GM21367 (cell line): ENCODE results near the gene AKAP1.
"Not testable (repeated sequence)": the region's sequence is repeated elsewhere in the genome, so short reads cannot be mapped to it uniquely, and the experiment has no call there.

Experiments used
- ATAC-seq: cut with Tn5 transposase; IDR thresholded peaks from one replicate; pipeline ENCODE4 v1.9.1; 2021; ENCODE audit not compliant: unreplicated experiment

The AKAP1 gene

DNA sequence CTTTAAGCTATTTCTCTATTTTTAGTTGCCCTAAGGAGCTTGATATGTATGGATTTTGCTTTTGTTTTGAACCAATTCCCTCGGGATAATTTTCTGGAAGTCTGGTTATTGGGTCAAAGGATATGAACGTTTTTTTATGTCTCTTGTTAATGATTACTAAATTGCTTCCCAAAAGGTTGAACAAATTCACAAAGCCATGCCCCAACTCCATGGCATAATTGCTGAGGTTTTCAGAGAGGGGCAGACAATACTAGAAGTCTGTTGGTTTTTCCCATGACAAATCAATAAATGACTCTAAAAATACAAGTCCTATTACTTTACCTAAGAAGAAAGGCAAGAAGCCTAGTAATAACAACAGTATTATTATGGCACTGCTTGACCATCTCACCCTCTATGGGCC lies 11.4 kb upstream of the AKAP1 start:
- no peak for ATAC-seq

DNA sequence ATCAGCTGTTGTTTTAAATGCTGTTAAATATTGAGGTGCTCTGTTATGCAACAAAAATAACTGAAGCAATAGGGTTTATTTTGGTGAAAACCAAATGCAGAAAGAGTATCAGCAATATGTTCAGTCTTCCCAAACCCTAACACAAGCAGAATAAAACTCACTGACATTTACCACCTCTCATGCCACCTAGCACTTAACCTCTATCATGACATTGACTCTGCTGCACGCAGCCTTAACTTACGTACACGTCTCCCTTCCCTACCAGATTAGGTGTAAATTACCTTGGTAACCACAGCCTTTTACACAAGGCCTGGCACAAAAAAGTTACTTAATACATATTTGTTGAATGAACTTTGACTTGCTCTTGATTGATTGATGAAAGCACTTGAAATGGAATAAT lies 9.9 kb upstream of the AKAP1 start:
- no peak for ATAC-seq

DNA sequence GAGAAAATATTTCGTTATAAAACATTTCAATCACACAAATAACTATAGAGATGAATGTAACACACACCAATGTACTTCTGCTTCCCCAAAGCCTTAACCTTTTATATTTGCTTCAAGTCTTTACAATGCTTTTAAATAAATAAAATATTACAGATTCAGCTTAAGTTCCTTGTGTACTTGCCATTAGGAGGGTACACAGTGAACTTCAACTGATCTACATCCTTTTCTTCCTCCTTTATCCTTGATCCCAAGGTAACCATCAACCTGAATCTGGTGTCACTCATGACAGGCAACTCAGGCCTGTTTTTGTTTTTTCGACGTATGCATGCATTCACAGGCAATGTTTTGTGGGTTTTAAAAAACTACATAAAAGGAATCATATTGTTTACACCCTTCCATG lies 9.3 kb upstream of the AKAP1 start:
- no peak for ATAC-seq

DNA sequence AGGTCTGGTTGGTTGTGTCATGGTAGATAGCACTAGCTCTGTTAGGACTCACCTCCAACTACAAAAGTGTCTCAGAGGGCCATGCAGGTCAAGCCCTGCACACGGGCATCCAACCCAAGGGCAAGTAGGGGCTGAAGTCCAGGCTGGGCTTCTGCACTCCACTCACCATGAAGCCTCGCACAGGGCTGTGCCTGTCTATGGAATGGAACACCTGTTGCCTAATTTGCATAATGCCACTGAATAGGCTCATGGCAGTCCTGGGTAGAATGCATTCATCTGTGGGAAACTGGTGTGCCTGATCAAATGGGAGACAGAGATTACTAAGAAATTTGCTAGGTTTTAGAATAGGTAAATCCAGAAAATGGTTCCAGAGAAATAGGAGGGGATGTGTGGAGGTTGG lies 8.0 kb upstream of the AKAP1 start:
- no peak for ATAC-seq

DNA sequence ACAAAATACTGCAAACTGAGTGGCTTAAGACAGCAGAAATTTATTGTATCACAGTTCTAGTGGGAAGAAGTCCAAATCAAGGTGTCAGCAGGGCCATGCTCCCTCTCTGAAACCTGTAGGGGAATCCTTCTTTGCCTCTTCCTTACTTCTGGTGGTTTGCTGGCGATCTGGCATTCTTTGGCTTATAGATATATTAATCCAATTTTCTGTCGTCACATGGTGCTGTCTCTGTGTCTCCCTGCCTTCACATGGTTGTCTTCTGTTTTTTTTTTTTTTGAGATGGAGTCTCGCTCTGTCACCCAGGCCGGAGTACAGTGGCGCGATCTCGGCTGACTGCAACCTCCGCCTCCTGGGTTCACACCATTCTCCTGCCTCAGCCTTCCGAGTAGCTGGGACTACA lies 6.8 kb upstream of the AKAP1 start:
- ATAC-seq, result no peak

DNA sequence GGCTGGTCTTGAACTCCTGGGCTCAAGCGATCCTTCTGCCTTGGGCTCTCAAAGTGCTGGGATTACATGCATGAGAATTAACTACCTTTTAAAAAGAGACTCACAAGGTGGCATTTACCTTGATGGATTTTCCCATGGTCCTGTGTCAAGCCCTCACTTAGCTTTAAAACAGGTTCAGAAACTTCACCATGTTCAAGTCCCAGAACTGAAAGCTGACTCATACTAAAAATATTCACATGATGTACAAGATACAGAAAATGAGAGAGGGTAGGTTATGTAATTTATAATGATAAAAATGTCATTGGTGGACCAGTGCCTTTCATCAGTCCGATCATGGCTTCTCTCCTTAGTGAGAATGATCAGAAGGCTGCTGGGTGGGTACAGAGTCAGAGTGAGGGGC lies 4.3 kb upstream of the AKAP1 start:
- no peak for ATAC-seq

DNA sequence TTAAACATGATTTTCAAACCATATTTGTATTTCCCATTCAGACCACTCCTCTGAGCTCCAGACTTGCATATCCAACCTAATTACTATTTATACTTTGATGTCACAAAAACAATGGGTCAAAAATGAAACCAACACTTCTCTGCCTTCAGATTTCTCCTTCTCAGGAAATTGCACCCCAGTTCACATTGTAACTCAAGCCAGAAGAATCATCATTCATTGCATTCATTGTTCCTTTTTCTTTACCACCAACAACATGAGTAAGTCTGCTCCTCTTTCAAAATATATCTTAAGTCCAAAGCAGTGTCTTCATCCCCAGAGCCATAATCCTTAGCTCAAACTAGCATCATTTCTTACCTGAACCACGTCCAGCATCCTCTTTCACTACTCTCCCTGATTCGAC lies 2.6 kb upstream of the AKAP1 start:
- no peak for ATAC-seq

DNA sequence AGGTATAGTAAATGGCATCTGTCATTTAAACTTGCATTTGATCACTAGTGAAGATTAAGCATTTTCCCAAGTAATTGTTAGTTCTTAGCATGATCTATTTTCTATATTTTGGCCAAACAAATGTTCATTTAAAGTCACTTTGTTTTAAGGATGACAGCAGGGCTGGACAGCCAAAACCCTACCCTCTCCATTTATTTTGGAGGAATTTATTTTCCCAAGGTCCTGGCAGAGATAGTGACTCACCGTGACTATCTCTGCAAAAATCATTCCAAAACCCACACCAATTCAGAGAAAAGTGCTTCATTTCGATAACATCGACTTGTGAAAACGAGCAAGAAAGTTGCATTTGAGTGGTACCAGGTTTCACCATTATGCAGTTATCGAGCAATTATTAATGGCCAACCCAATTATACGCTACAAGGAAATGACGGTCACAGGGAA lies 665 bp upstream of the AKAP1 start:
- ATAC-seq, result no peak

DNA sequence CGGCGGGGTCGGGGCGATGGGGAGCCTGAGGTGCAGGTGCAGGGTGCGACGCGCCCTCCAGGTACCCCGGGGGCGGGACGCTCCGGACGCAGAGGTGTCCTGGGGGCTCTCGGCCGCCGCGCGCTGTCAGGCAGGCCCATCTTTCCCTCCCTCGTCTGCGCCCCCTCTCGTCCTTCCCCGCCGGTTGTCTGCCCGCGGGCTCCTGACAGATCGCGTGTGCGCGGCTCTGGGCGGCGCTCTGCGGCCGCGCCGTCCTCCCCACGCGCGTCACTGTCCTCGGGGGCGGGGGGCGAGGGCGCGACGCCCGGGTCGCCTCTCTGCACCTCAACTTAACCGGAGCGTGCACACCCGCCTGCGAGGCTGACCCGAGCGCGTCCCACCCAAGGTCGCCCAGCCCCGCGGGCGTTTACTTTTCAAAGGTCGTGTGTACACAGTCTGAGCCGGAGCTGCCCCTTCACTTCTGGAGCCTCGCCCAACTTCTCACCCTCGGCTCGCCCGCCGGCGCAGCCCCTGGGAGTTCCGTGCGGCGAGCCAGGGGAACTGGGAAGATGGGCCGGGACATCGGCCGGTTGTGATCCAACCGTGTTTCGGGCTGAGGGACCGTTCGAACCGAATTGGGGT lies 512 bp downstream of the AKAP1 start:
- ATAC-seq, result peak; percentile 21

DNA sequence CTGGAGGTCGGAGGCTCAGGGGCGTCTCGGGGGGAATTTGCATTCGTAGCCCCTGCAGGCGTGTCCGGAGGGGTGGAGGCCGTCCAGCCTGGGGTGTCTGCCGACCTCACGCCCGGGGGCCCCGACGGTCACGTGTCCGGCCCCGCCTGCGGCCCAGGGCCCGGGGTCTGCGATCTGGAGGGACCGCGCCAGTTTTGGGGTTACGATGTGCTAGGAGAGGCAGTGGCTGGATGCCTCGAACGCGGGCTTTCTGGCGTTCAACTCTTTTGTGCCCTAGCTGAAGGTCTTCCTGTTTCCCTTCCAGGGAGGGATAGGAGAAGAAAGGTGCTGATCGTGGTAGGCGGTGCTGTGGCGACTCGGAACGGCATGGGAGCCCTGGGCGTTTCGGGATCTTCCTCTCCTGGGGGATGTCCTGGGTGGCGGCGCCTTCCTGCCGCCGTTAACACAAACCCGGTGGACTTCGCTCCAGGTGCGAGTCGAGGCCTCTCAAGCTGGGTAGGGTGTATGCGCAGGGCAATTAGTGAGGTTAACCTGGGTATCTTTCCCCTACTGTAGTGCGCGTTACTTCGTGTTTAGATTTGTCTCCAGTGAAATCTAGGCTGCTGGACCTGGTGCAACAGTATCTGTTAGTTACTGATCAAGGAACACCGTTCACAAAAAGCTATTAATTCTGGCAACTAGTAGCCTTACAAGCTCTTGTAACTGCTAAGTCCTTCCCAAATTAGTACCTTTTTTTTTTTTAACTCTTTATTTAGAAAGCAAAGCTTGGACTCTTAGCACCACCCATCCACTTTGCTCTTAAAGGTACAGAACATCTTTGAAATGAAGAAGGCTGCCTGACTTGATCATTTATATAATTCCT lies 1.3 kb downstream of the AKAP1 start:
- ATAC-seq, result no peak

DNA sequence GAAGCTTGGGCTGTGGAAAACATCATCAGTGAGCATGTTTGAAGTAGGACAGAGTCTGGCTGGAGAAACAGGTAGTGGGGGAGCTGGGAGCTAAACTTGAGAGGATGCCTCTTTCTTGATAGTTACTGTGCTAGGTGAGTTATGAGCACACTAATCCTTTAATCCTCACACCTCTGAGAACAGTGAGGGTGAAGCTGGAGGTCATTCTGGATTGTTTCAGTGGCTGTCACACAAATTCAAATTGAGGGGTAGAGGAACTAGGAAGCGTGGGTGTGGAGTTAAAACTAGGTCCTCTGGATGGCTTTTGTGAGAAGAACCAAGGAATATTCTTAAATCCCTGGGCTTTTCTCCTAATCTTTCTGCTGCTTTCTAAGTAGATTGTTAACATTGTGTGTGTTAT lies 3.3 kb downstream of the AKAP1 start:
- ATAC-seq, result no peak

DNA sequence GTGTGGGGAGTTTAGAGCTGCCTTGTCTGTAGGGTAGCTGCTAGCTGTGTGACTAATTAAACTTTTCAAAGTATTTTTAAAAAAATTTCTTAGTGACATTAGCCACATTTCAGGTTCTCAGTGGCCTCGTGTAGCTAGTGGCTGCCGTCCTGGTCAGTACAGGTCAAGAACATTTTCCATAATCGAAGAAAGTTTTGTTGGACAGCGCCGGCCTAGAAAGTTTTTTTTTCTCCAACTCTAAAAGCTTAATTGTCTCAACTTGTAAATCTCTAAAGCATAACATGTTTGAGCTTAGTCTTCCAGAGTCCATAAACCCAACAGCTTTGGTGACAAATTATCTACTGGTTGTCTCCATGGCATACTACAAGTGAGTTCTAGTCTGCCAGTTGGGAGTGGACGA lies 4.3 kb downstream of the AKAP1 start:
- ATAC-seq, result no peak

DNA sequence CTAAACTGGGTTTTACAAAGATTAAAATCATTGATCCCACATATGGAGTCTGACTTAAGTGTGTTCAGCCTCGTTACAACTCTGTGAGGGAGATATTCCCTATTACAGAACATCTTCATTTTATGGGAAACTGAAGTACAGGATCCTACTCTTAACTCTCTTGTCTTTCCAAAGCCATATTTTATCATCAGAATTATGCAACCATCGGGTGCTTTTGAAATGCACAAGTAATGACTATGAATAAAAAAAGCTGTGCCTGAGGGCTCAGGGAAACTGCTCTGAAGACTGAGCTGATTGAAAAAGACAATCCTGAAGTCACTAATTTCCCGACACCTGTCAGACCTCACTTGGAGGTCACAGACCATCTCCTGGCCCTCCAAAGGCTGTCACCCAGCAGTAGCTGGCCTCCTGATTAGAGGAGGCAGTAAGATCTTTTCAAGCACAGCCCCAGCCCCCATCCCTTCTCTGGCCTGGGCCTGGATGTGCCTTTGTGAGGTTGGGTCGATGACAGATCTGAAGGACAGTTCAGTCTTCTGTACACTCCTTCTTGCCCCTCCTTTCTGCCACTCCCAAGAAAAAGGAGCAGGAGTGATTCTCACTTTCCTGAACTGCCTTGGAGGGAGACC lies 5.6 kb downstream of the AKAP1 start:
- no peak for ATAC-seq

DNA sequence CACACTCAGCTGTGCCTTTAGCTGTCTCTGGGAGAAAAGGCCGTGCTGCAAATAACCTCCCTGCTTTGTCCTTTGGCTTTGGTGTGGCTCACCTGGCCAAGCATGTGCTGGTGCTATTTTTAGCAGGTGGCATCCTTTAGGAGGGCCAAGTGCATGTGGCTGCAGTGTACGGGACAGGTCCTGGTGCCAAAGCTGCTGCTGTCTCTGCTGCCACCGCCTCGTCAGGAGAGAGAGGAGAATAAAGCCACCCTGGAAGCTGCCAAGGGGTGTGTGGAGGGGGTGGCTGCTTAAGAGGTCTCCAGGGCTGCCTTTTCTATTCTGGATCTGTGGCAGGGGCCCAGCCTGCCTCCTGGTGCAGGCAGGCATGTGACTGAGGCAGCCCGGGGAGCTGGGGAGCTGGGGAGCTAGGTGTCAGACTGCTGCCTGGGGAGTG lies 6.2 kb downstream of the AKAP1 start:
- ATAC-seq, result no peak

DNA sequence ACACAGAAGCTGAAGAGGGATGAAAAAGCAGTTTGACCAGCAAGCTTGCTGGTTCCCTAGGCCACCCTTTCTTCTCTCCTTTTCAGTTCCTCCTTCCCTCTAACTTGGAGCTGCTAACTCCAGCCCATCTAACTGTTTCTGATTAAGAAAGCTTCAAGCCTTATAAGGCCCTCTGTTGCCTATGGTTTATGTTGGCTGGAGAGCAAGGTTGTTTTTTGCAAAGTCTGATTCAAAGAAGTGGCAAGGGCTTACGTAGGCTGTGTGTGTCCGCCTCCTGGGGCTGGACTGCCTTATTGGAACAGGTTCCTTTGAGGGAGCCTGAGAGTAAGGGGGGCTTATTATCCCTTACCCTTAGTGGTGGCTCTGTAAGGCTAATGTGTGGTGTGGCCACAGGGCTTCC lies 7.1 kb downstream of the AKAP1 start:
- peak; percentile 50 for ATAC-seq

DNA sequence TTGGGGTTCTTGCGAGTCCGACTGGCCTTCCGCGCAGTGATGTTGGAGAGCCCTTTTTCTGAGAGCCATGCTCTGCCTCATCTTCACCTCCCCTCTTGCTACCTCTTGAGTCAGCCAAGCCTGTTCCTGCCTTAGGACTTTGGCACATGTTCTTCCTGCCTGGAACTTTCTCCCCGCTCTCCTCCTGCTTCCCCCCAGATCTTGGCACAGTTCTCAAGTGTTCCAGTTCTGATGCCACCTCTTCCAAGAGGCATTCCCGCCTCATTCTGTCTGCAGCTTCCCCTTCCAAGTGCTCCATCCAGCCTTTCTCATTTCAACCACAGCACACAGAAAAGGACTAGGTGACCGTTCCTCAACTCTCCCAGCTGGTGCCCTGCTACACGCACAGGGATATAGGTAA lies 7.7 kb downstream of the AKAP1 start:
- no peak for ATAC-seq

DNA sequence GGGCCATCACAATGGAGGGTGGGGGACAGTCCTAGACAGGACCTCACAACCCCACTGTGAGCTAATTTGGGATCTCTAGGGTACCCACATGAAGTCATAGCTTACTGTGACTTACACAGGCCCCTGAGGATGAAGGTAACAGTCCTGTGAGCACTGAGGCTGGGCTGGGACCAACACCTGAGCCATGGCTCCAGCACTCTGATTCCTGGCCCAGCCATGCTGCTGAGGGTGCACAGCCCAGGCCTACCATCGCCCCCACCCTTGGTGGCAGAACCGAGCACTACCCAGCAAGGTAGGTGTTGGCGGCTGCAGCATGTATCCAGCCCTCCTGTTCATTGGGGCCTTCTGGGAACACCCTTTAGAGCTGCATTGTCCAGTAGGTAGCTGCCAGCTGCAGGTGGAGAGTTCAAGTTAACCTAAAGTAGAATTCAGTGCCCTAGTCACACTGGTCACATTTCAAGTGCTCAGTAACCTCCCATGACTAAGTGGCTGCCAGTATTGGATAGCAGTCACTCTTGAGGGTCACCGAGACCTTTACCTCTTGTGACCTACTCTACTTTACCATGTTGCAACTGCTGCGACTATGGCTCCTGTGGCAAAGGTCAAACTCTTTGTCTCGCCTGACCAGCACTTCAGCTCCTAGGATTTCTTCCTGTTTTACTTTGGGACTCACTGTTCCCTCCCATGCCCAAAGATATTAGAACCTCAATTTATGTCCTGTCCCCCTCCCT lies 11.6 kb downstream of the AKAP1 start:
- ATAC-seq, result no peak

DNA sequence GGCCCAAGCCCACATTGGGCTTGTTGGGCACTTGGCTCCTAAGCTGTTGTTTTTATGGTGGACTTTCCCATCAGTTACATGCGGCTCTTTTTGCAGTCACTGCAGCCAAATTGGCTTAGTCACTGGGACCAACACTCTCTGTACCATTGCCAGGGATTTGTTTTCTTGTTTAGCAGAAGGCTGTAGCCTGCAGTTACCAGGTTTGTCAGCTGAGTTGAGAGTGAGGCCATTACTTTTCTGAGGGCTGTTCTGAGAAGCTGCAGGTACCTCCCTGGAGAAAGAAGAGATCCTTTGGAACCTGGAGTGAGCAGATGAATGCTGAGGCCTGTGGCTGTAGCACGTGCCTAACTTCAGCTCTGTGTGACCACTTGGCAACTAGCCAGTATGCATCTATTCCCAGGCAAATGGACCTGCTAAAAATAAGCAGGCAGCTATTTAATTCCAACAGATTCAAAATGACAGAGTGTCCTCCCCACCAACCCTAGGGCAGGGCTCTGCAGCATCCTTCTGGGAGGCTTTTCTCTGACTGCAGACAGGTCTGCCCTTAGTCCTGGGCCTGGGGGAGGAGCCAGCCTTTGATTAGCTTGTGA lies 12.9 kb downstream of the AKAP1 start:
- ATAC-seq, result no peak

DNA sequence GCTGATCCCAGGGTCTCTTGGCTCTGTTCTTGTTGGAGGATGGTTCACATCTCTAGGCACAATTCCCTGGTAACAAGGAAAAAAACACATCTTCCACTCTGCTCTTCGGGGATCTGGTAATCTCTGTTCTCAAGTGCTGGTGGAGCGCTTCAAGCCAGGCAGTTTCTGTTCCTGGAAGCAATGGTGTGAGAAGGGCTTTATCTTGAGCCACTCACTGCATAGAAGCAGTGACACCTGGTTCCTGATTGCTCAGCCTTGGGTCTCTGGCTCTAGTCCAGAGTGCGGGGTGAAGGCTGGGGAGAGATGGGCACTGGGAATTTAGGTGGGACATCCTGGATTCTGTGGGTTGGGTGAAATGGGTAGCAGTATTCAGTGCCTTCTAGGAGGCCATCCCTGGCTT lies 14.1 kb downstream of the AKAP1 start:
- ATAC-seq, result peak; percentile 66

DNA sequence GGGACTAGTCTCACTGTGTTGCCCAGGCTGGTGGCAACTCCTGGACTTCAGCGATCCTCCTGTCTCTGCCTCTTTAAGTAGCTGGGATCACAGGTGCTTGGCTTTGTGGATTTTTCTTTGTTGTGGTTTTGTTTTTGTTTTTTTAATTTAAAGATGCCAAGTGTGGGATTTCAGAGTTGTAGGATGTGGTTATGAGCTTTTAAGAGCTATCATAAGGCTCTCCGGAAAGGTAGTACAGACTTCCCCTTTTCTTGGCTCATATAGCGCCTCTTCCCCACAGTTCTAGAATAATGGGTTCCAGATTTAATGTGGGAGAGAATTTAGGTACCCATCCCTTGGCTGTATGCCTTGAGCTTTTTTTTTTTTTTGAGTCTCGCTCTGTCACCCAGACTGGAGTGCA lies 17.1 kb downstream of the AKAP1 start:
- no peak for ATAC-seq

DNA sequence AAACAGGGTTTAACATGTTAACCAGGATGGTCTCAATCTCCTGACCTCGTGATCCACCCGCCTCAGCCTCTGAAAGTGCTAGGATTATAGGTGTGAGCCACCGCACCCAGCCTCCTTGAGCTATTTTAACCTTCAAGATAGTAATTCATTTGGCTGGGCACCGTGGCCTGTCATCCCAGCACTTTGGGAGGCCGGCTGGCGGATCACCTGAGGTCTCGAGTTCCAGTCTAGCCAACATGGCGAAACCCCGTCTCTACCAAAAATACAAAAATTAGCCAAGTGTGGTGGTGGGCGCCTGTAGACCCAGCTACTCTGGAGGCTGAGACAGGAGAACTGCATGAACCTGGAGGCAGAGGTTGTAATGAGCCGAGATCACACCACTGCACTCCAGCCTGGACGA lies 17.6 kb downstream of the AKAP1 start:
- not testable (repeated sequence) for ATAC-seq
